Liver (tissue), 9 donors: Measurements from ENCODE around the gene CHST5. TPM values are rescaled to one million over a fixed set of nuclear protein-coding genes. Genes with fewer than 3 reads are reported as not detected.

Source experiments
- DNase-seq: peaks from one replicate; pipeline ENCODE4 v3.0.0-alpha.2; 2017; ENCODE audit warnings: low spot score
- H3K27ac ChIP-seq, 2 donors: one replicate each; pipeline ENCODE4 v1.7.0; 2013; ENCODE audit warnings: inconsistent platforms in 2 of 2, low read length in 2 of 2, control low read depth in 1 of 2, low read depth in 1 of 2, mild to moderate bottlenecking in 1 of 2
- H3K27me3 ChIP-seq, 4 donors: one replicate each; pipeline versions ENCODE4 v1.6.1 to v1.7.0; 2013; ENCODE audit warnings: low read length in 3 of 4, inconsistent platforms in 1 of 4, mild to moderate bottlenecking in 1 of 4, moderate library complexity in 1 of 4; ENCODE audit not compliant: control insufficient read depth in 4 of 4, insufficient read depth in 4 of 4
- H3K36me3 ChIP-seq, 4 donors: one replicate each; pipeline versions ENCODE4 v1.6.1 to v1.7.0; 2013; ENCODE audit warnings: low read length in 3 of 4, mild to moderate bottlenecking in 3 of 4, low read depth in 1 of 4, moderate library complexity in 1 of 4; ENCODE audit not compliant: control insufficient read depth in 4 of 4, insufficient read depth in 3 of 4
- H3K4me1 ChIP-seq, 4 donors: one replicate each; pipeline versions ENCODE4 v1.6.1 to v1.7.0; 2013; ENCODE audit warnings: low read length in 3 of 4, mild to moderate bottlenecking in 3 of 4, moderate library complexity in 1 of 4; ENCODE audit not compliant: control insufficient read depth in 4 of 4, insufficient read depth in 4 of 4
- H3K4me3 ChIP-seq, 3 donors: one replicate each; pipeline versions ENCODE4 v1.6.1 to v1.7.0; 2013; ENCODE audit warnings: low read length in 3 of 3, control low read depth in 1 of 3, low read depth in 1 of 3, mild to moderate bottlenecking in 1 of 3
- H3K9ac ChIP-seq, 2 donors: one replicate each; pipeline ENCODE4 v1.7.0; 2013; ENCODE audit warnings: low read length in 2 of 2, mild to moderate bottlenecking in 2 of 2, moderate library complexity in 2 of 2, control low read depth in 1 of 2, low read depth in 1 of 2
- H3K9me3 ChIP-seq, 4 donors: one replicate each; pipeline versions ENCODE4 v1.6.1 to v1.7.0; 2013; ENCODE audit warnings: low read length in 3 of 4; ENCODE audit not compliant: control insufficient read depth in 4 of 4
- ATF3 ChIP-seq: IDR thresholded peaks from 2 replicates; pipeline ENCODE4 v1.6.1; 2016; ENCODE audit warnings: antibody characterized with exemption
- CTCF ChIP-seq: fragments of 150-350 bp; IDR thresholded peaks from 2 replicates; pipeline ENCODE4 v1.5.1; 2017; ENCODE audit warnings: improper control_type of control experiment, low read depth, low read length; ENCODE audit not compliant: missing input control
- FOXA1 ChIP-seq: IDR thresholded peaks from 2 replicates; pipeline ENCODE4 v1.6.1; 2016; ENCODE audit warnings: antibody characterized with exemption
- FOXA2 ChIP-seq: IDR thresholded peaks from 2 replicates; pipeline ENCODE4 v1.6.1; 2016; ENCODE audit warnings: antibody characterized with exemption
- HNF4A ChIP-seq, 2 donors: conservative IDR thresholded peaks; 2 replicates each; pipeline ENCODE4 v1.6.1; 2016; ENCODE audit warnings: antibody characterized with exemption in 2 of 2, mild to moderate bottlenecking in 2 of 2
- HNF4G ChIP-seq: IDR thresholded peaks from 2 replicates; pipeline ENCODE4 v1.6.1; 2016; ENCODE audit warnings: antibody characterized with exemption
- JUND ChIP-seq, 2 donors: IDR thresholded peaks; 2 replicates each; pipeline ENCODE4 v1.6.1; 2016; ENCODE audit warnings: antibody characterized with exemption in 2 of 2
- MAX ChIP-seq: IDR thresholded peaks from 2 replicates; pipeline ENCODE4 v1.6.1; 2016; ENCODE audit warnings: antibody characterized with exemption
- NR2F2 ChIP-seq: IDR thresholded peaks from 2 replicates; pipeline ENCODE4 v1.6.1; 2016; ENCODE audit warnings: antibody characterized with exemption
- REST ChIP-seq: IDR thresholded peaks from 2 replicates; pipeline ENCODE4 v1.6.1; 2016; ENCODE audit warnings: antibody characterized with exemption, mild to moderate bottlenecking
- RXRA ChIP-seq, 2 donors: IDR thresholded peaks; 2 replicates each; pipeline ENCODE4 v1.6.1; 2017 to 2018; ENCODE audit warnings: antibody characterized with exemption in 2 of 2, mild to moderate bottlenecking in 1 of 2
- SP1 ChIP-seq: IDR thresholded peaks from 2 replicates; pipeline ENCODE4 v1.6.1; 2018; ENCODE audit warnings: antibody characterized with exemption, mild to moderate bottlenecking
- TAF1 ChIP-seq: conservative IDR thresholded peaks from 2 replicates; pipeline ENCODE4 v1.6.1; 2016; ENCODE audit warnings: antibody characterized with exemption, mild to moderate bottlenecking
- YY1 ChIP-seq: IDR thresholded peaks from 2 replicates; pipeline ENCODE4 v1.6.1; 2016; ENCODE audit warnings: antibody characterized with exemption, mild to moderate bottlenecking
- ZBTB33 ChIP-seq: IDR thresholded peaks from 2 replicates; pipeline ENCODE4 v1.6.1; 2016; ENCODE audit warnings: antibody characterized with exemption
- WGBS: extraction: QIAGEN DNeasy Blood & Tissue Kit; methylation state at CpG from one replicate; pipeline ENCODE4 v1.1.7; 2013; 5-methylcytosine and 5-hydroxymethylcytosine counted together
- polyA plus RNA-seq, 2 donors: library from polyadenylated mRNA; stranded (reverse) in 1 of 2; unstranded in 1 of 2; fragments of 200-250 nt in 1 of 2; fragments of >200 nt in 1 of 2; fragmentation: Nextera tagmentation in 1 of 2; extraction: Ambion mirVana in 1 of 2; gene quantifications; one replicate each; pipeline versions ENCODE4 v1.2.1 to v1.2.3, GENCODE V29; 2013 to 2015
- total RNA-seq, 2 donors: library from RNA; depleted of rRNA; stranded (reverse); fragments of >200 nt; gene quantifications; one replicate each; pipeline ENCODE4 v1.2.3, GENCODE V29; 2014
- donor health status: healthy.
- donor health status: healthy.
- donor health status: healthy.
- donor health status: healthy.
- donor health status: healthy.

Gene CHST5
- total and polyA plus RNA-seq, 4 donors = not detected

GRCh38 chr16:75497558-75497957 is 38.4 kb downstream of the CHST5 start:
- H3K36me3 ChIP-seq = no peaks in the 10 kb centered on the region
- H3K9me3 ChIP-seq = no peaks in the 10 kb centered on the region
- H3K4me1 ChIP-seq = peaks cover 2 to 7% (median 5%) of the 10 kb centered on the region in 4 donors
- TF ChIP-seq ATF3 (no peak), MAX (no peak), YY1 (no peak), NR2F2 (no peak), CTCF (no peak), HNF4A (conservative IDR thresholded peaks at IDR 0.05) (no peak), FOXA1 (no peak), FOXA2 (no peak), HNF4G (no peak), SP1 (no peak), ZBTB33 (no peak), REST (no peak), RXRA (IDR thresholded peaks at IDR 0.05) (no peak), TAF1 (no peak)
- DNase-seq = no peak
- H3K27ac ChIP-seq = no peak overlapping the region
- no peak overlapping the region for H3K4me3 ChIP-seq
- H3K9ac ChIP-seq = no peak overlapping the region
- WGBS = 79% methylated on average over 4 of the region's 4 CpGs
- H3K27me3 ChIP-seq = no peaks in the 10 kb centered on the region

- no peak for DNase-seq
- Histone ChIP-seq H3K9me3 (no peaks in the 10 kb centered on the region), H3K36me3 (no peaks in the 10 kb centered on the region), H3K9ac (no peak within 1 kb of the TSS), H3K27me3 (no peaks in the 10 kb centered on the region), H3K4me1 (peaks cover 2 to 7% (median 5%) of the 10 kb centered on the region in 4 donors), H3K27ac (no peak within 1 kb of the TSS), H3K4me3 (peak within 1 kb of the TSS in 1 of 3 donors; percentile 21)
- WGBS = 4% methylated on average over 43 of the region's 43 CpGs
- no peak for TF ChIP-seq JUND (IDR thresholded peaks at IDR 0.05)
Observed at GRCh38 chr16:75495076-75495674, 40.7 kb downstream of the CHST5 start, which contains the start of gene CHST6. Gene CHST6 (minus strand): TSS chr16:75495441. CDS start chr16:75479828, 15,613 bp downstream.
